ENCODE data around the gene SARDH. TPM values are rescaled to one million over a fixed set of nuclear protein-coding genes. Genes with fewer than 3 reads are reported as not detected.
A peak's percentile ranks its signal among the peaks of the same experiment; 100 is the strongest.

SARDH gene
- total and polyA plus RNA-seq, 2 of the 8 experiments (the other 6 are each of a cell fraction or from before 2014, with no cell fraction given): 6.4 to 7.4 TPM

GRCh38 chr9:133738640-133739225 lies 581 bp upstream of the SARDH start:
- FAIRE-seq: no peak
- Histone ChIP-seq H3K27ac (ENCODE audit: low read depth, low read length) (no peak overlapping the region), H2AK5ac (ENCODE audit: low read depth, low read length) (0 out of 2 replicates have a peak overlapping the region, but pooled peaks have one; percentile 45), H2BK15ac (ENCODE audit: low read length) (0 out of 2 replicates have a peak overlapping the region, but pooled peaks have one; percentile 61), H2BK20ac (ENCODE audit: low read length) (peak overlapping the region; percentile 95; the same call in 1 of the 2 replicates), H2BK120ac (replicated peaks; ENCODE audit: low read depth, low read length) (no peak overlapping the region), H2BK5ac (ENCODE audit: low read depth, low read length) (peak overlapping the region; percentile 44; the same call in 1 of the 2 replicates), H4K20me1 (replicated peaks in 1 of 2; ENCODE audit: control insufficient read depth in 1 of 2, insufficient read depth in 2 of 2, low read length in 2 of 2) (no peaks in the 10 kb centered on the region), H3K4me2 (ENCODE audit: insufficient read depth in 1 of 2, low read depth in 2 of 2, low read length in 2 of 2) (peak overlapping the region; percentile 57 to 63), H3K79me2 (ENCODE audit: control insufficient read depth in 1 of 2, insufficient read depth in 2 of 2, low read length in 2 of 2) (no peaks in the 10 kb centered on the region), H3K23ac (ENCODE audit: insufficient read length) (no peak overlapping the region), H3K14ac (ENCODE audit: insufficient read length) (no peak overlapping the region), H2BK12ac (ENCODE audit: low read depth, low read length) (peak overlapping the region; percentile 97; the same call in 1 of the 2 replicates), H3K27me3 (replicated peaks in 1 of 4; ENCODE audit: control insufficient read depth in 3 of 4, extremely low read depth in 1 of 4, insufficient read depth in 3 of 4, low read length in 3 of 4) (no peaks in the 10 kb centered on the region), H3K9me3 (ENCODE audit: insufficient read depth in 2 of 2, low read depth in 1 of 2, low read length in 1 of 2) (no peaks in the 10 kb centered on the region), H2AFZ (ENCODE audit: low read length) (peak overlapping the region; percentile 36; the same call in 1 of the 2 replicates), H3K36me3 (ENCODE audit: control insufficient read depth in 2 of 4, insufficient read depth in 4 of 4, low read length in 3 of 4) (no peaks in the 10 kb centered on the region), H3K79me1 (ENCODE audit: low read depth, low read length) (no peaks in the 10 kb centered on the region), H3K23me2 (ENCODE audit: low read depth, low read length) (peaks cover 2% of the 10 kb centered on the region; the same call in 1 of the 2 replicates), H3K9ac (replicated peaks in 1 of 4; ENCODE audit: extremely low read depth in 1 of 4, low read depth in 3 of 4, low read length in 3 of 4) (no peak overlapping the region; a peak in 1 of 7 replicates), H3K4ac (replicated peaks; ENCODE audit: insufficient read length, low read depth, low read length) (peak overlapping the region; percentile 8), H3K56ac (replicated peaks; ENCODE audit: insufficient read length, low read depth, low read length) (no peak overlapping the region), H4K8ac (ENCODE audit: extremely low read depth, insufficient read depth, low read length) (peak overlapping the region; percentile 54; the same call in 1 of the 2 replicates), H4K91ac (replicated peaks; ENCODE audit: insufficient read length, low read length) (peak overlapping the region; percentile 87), H3K4me1 (replicated peaks in 1 of 4; ENCODE audit: control insufficient read depth in 3 of 4, insufficient read depth in 4 of 4, low read length in 3 of 4) (peaks cover 0 to 29% (median 23%) of the 10 kb centered on the region in 4 experiments; a peak in 6 of 7 replicates), H4K5ac (ENCODE audit: insufficient read length, low read depth, low read length) (peak overlapping the region; percentile 39), H3K4me3 (ENCODE audit: extremely low read depth in 1 of 4, insufficient read depth in 2 of 4, low read depth in 3 of 4, low read length in 4 of 4) (peak overlapping the region in 1 of 4 experiments; percentile 50; a peak in 2 of 8 replicates), H3K18ac (ENCODE audit: extremely low read depth, low read length) (peak overlapping the region; percentile 60)
- ChIA-PET CTCF (ENCODE audit: partially characterized antibody) (interaction anchor here (0.7 to 8.8 kb wide), 14 partner anchors 9 to 312 kb away, joined by 3 to 44 read pairs (median 4); no protein-coding TSS in a partner anchor), POLR2A (ENCODE audit: partially characterized antibody) (interaction anchor here (1.2 kb wide), 1 partner anchor 288 kb away, joined by 3 read pairs; no protein-coding TSS in a partner anchor)
- no peak for DNase-seq (ENCODE audit: low read depth in 1 of 2, low spot score in 2 of 2)
- WGBS, 2 experiments (ENCODE audit: extremely low coverage in 1 of 2, insufficient coverage in 1 of 2, insufficient read length in 1 of 2, insufficient replicate concordance in 2 of 2, low coverage in 1 of 2, low lambda C conversion rate in 2 of 2, missing lambda C conversion rate in 1 of 2): 78% methylated on average over 13 of the region's 13 CpGs; no CpG with 5 or more reads in 1 of the 2 experiments
- TF ChIP-seq ZNF274 (IDR thresholded peaks at IDR 0.05; ENCODE audit: borderline replicate concordance, extremely low read depth, low read length) (no peak), CHD1 (IDR thresholded peaks at IDR 0.05; ENCODE audit: low read depth, low read length) (no peak), ATF3 (IDR thresholded peaks at IDR 0.05; ENCODE audit: insufficient read depth, low read depth, low read length) (no peak), PHF8 (conservative IDR thresholded peaks at IDR 0.05; ENCODE audit: low read depth, low read length) (no peak), KDM4A (IDR thresholded peaks at IDR 0.05; ENCODE audit: low read depth, low read length, severe bottlenecking) (no peak), TBP (IDR thresholded peaks at IDR 0.05; ENCODE audit: low read depth, low read length) (no peak), EZH2 (IDR thresholded peaks at IDR 0.05; ENCODE audit: low read depth, low read length, severe bottlenecking) (no peak), CEBPB (IDR thresholded peaks at IDR 0.05; ENCODE audit: low read depth, low read length) (no peak), BCL11A (IDR thresholded peaks at IDR 0.05; ENCODE audit: low read depth in 2 of 2, low read length in 2 of 2) (no peak), RXRA (IDR thresholded peaks at IDR 0.05; ENCODE audit: insufficient read depth, low read depth, low read length) (no peak), SP1 (IDR thresholded peaks at IDR 0.05; ENCODE audit: low read depth, low read length) (no peak)
